HG03060 (cell line): ENCODE results near the gene BCHE.

Source experiments
- ATAC-seq: cut with Tn5 transposase; IDR thresholded peaks from one replicate; pipeline ENCODE4 v1.9.1; 2021; ENCODE audit warnings: low read depth, moderate number of reproducible peaks; ENCODE audit not compliant: unreplicated experiment

BCHE gene

GRCh38 chr3:165837058-165837525 lies at the start of gene BCHE:
BCHE (minus strand) TSS chr3:165837423; CDS start chr3:165831033, 6,390 bp downstream.
- ATAC-seq = no peak

GRCh38 chr3:165885558-165886270 lies 48.5 kb upstream of the BCHE start:
- no peak for ATAC-seq

GRCh38 chr3:165884518-165884917 lies 47.3 kb upstream of the BCHE start:
- ATAC-seq = no peak

- no peak for ATAC-seq
Observed at GRCh38 chr3:165883863-165884478, 46.7 kb upstream of the BCHE start.

GRCh38 chr3:165883117-165883516 lies 45.9 kb upstream of the BCHE start:
- no peak for ATAC-seq

GRCh38 chr3:165875644-165876043 lies 38.4 kb upstream of the BCHE start:
- ATAC-seq = no peak

GRCh38 chr3:165874663-165875489 lies 37.7 kb upstream of the BCHE start:
- no peak for ATAC-seq

GRCh38 chr3:165868088-165868487 lies 30.9 kb upstream of the BCHE start:
- no peak for ATAC-seq

- ATAC-seq = no peak
Observed at GRCh38 chr3:165859061-165859460, 21.8 kb upstream of the BCHE start.

GRCh38 chr3:165855581-165855980 lies 18.4 kb upstream of the BCHE start:
- ATAC-seq = no peak

- no peak for ATAC-seq
Observed at GRCh38 chr3:165854696-165855095, 17.5 kb upstream of the BCHE start.

GRCh38 chr3:165852711-165853110 lies 15.5 kb upstream of the BCHE start:
- ATAC-seq = no peak

- ATAC-seq = no peak
Observed at GRCh38 chr3:165852191-165852590, 15.0 kb upstream of the BCHE start.

GRCh38 chr3:165846056-165846455 lies 8.8 kb upstream of the BCHE start:
- no peak for ATAC-seq

- ATAC-seq = no peak
Observed at GRCh38 chr3:165839296-165840076, 2.3 kb upstream of the BCHE start.

- ATAC-seq = no peak
Observed at GRCh38 chr3:165837801-165838200, 578 bp upstream of the BCHE start.

GRCh38 chr3:165835431-165835830 lies 1.8 kb downstream of the BCHE start:
- ATAC-seq = no peak

GRCh38 chr3:165830746-165831145 lies 6.5 kb downstream of the BCHE start:
- ATAC-seq = no peak

GRCh38 chr3:165827883-165828282 lies 9.3 kb downstream of the BCHE start:
- ATAC-seq = no peak

- no peak for ATAC-seq
Observed at GRCh38 chr3:165827233-165827632, 10.0 kb downstream of the BCHE start.
